K562 (cell line): ENCODE results near the gene HOXB1. TPM values are rescaled to one million over a fixed set of nuclear protein-coding genes. Genes with fewer than 3 reads are reported as not detected.

Source experiments
- ATAC-seq: fragments of 200-7000 bp; cut with Tn5 transposase; 3 replicates; pipeline ENCODE4 v1.9.1; 2020; ENCODE audit warnings: moderate library complexity
- BruUV-seq: library from RNA; stranded (reverse); fragments of 400-500 nt; replicated peaks from 2 replicates; lab custom pipeline; 2021; lab: Mats Ljungman, UMichigan
- CTCF ChIA-PET: fragments of 300-600 bp; formaldehyde crosslinking; extraction: SDS; loops from one replicate; lab custom pipeline; 2021; ENCODE audit warnings: low intra/inter-chr PET ratio; lab: Yijun Ruan, JAX
- POLR2A ChIA-PET: fragments of 300-600, 350-650 bp; sonication (Branson Sonifier 250); formaldehyde crosslinking; extraction: SDS; loops from one replicate; lab custom pipeline; 2021; ENCODE audit warnings: antibody characterized with exemption, inconsistent platforms; lab: Yijun Ruan, JAX
- DNase-seq, 4 experiments: peaks; one replicate each; pipeline versions ENCODE4 v3.0.0 to v3.0.0-alpha.2; 2011 to 2018; ENCODE audit warnings: low spot score in 3 of 4, mixed read lengths in 3 of 4; ENCODE audit errors: extremely low read depth in 1 of 4
- FAIRE-seq: peaks from 2 replicates; lab custom pipeline; 2011; peaks lifted over from hg19 to GRCh38; lab: Jason Lieb, UNC
- H2AFZ ChIP-seq: 2 replicates; pipeline ENCODE4 v1.6.0; 2011; ENCODE audit warnings: low read depth, low read length, control low read depth, inconsistent platforms
- H3K27ac ChIP-seq: fragments of 200-600 bp; 3 replicates; pipeline ENCODE4 v1.8.0; 2011; ENCODE audit warnings: low read depth, mild to moderate bottlenecking, control low read depth, inconsistent platforms, low read length, moderate library complexity, mixed read lengths; ENCODE audit errors: extremely low read depth
- H3K27me3 ChIP-seq, 2 experiments: fragments of 300-600 bp in 1 of 2; 2 replicates in 1 of 2; 3 replicates in 1 of 2; pipeline versions ENCODE4 v1.6.0 to v1.8.0; 2011; ENCODE audit warnings: inconsistent platforms in 2 of 2, low read length in 2 of 2, mild to moderate bottlenecking in 1 of 2, mixed read lengths in 1 of 2, moderate library complexity in 1 of 2; ENCODE audit not compliant: control insufficient read depth in 2 of 2, insufficient read depth in 2 of 2
- H3K36me3 ChIP-seq: fragments of 300-600 bp; 3 replicates; pipeline ENCODE4 v1.8.0; 2011; ENCODE audit warnings: mild to moderate bottlenecking, low read length, inconsistent platforms; ENCODE audit not compliant: control insufficient read depth, insufficient read depth
- H3K4me1 ChIP-seq, 2 experiments: fragments of 200-600 bp in 1 of 2; replicated peaks in 1 of 2; 2 replicates in 1 of 2; 3 replicates in 1 of 2; pipeline versions ENCODE4 v1.5.1 to v1.8.0; 2011; ENCODE audit warnings: inconsistent platforms in 2 of 2, low read length in 2 of 2, mild to moderate bottlenecking in 1 of 2, mixed read lengths in 1 of 2, moderate library complexity in 1 of 2; ENCODE audit not compliant: control insufficient read depth in 2 of 2, insufficient read depth in 2 of 2
- H3K4me2 ChIP-seq: 2 replicates; pipeline ENCODE4 v1.6.1; 2011; ENCODE audit warnings: low read length, control low read depth, inconsistent platforms, mixed read lengths; ENCODE audit not compliant: insufficient read depth
- H3K4me3 ChIP-seq: fragments of 200-600 bp; sonication (generic), shearing (Covaris generic); 2 replicates; pipeline ENCODE4 v1.5.1; 2016; ENCODE audit warnings: control low read depth, inconsistent platforms
- H3K79me2 ChIP-seq: fragments of 200-600 bp; 3 replicates; pipeline ENCODE4 v1.8.0; 2011; ENCODE audit warnings: low read length, inconsistent platforms; ENCODE audit not compliant: control insufficient read depth, insufficient read depth
- H3K9ac ChIP-seq, 2 experiments: 2 replicates each; pipeline versions ENCODE4 v1.6.0 to v1.6.1; 2011; ENCODE audit warnings: low read depth in 2 of 2, low read length in 2 of 2, control low read depth in 1 of 2, inconsistent platforms in 1 of 2, mild to moderate bottlenecking in 1 of 2, mixed read lengths in 1 of 2; ENCODE audit not compliant: insufficient read depth in 1 of 2
- H3K9me1 ChIP-seq: one replicate; pipeline ENCODE4 v1.6.0; 2011; ENCODE audit warnings: inconsistent platforms, mild to moderate bottlenecking, low read length, moderate library complexity; ENCODE audit not compliant: control insufficient read depth, insufficient read depth
- H3K9me3 ChIP-seq: replicated peaks from 2 replicates; pipeline ENCODE4 v1.5.1; 2011; ENCODE audit warnings: low read depth, low read length, inconsistent platforms; ENCODE audit not compliant: control insufficient read depth, insufficient read depth
- H4K20me1 ChIP-seq: replicated peaks from 2 replicates; pipeline ENCODE4 v1.6.1; 2011; ENCODE audit warnings: low read length, inconsistent platforms, mixed read lengths; ENCODE audit not compliant: control insufficient read depth, insufficient read depth
- ATF4 ChIP-seq: fragments of 450-650 bp; formaldehyde crosslinking; IDR thresholded peaks from 2 replicates; pipeline ENCODE4 v1.4.0; 2022; ENCODE audit warnings: mild to moderate bottlenecking, moderate library complexity
- GABPA ChIP-seq: fragments of 200-800 bp; sonication (Bioruptor generic); conservative IDR thresholded peaks from 2 replicates; pipeline ENCODE4 v1.6.1; 2016; ENCODE audit warnings: low read depth, missing genetic modification characterization, missing compliant biosample characterization
- WGBS: fragments of 100-300 bp; shearing (Covaris generic); methylation state at CpG from one replicate; pipeline ENCODE4 v1.1.6; 2016; ENCODE audit warnings: low coverage, mixed read lengths; ENCODE audit not compliant: insufficient coverage; ENCODE audit errors: missing lambda C conversion rate; 5-methylcytosine and 5-hydroxymethylcytosine counted together
- in situ Hi-C: fragments of 300-500 bp; cut with MboI; formaldehyde crosslinking; loops from 4 replicates; pipeline ENCODE4 v1.15.0; 2018; ENCODE audit warnings: inconsistent platforms, mixed read lengths
- intact Hi-C: fragments of 100-400 bp; cut with micrococcal nuclease; formaldehyde crosslinking; loops from 2 replicates; pipeline ENCODE4 v1.14.2; 2022
- polyA plus RNA-seq, 8 experiments: library from polyadenylated mRNA; depleted of rRNA in 4 of 8; stranded (reverse) in 5 of 8; unstranded in 3 of 8; fragments of >200 nt; fragmentation: Nextera tagmentation in 2 of 8; fragmentation: Illumina TruSeq in 1 of 8; extraction: Ambion mirVana in 2 of 8; extraction: Trizol in 1 of 8; gene quantifications; 2 replicates each; pipeline versions ENCODE4 v1.2.1 to v1.2.3, GENCODE V29; 2011 to 2014; ENCODE audit warnings: inconsistent platforms in 1 of 8, missing spikeins in 1 of 8
- total RNA-seq, 7 experiments: library from RNA; depleted of rRNA in 6 of 7; stranded (reverse); fragments of >200 nt in 6 of 7; fragmentation: Illumina TruSeq in 2 of 7; extraction: Trizol in 2 of 7; gene quantifications; 2 replicates each; pipeline versions ENCODE4 v1.2.1 to v1.2.3, GENCODE V29; 2011 to 2021; ENCODE audit warnings: low replicate concordance in 1 of 7

HOXB1 gene
- total and polyA plus RNA-seq, 9 of the 15 experiments (the other 6 are each of a cell fraction or from before 2014, with no cell fraction given) = 0.04 TPM; not detected in 8

GRCh38 chr17:48579471-48579759, 48.6 kb upstream of the HOXB1 start:
- peaks cover 38 to 51% of the 10 kb centered on the region in 2 experiments for H3K4me1 ChIP-seq
- peak overlapping the region; percentile 93 for H3K4me2 ChIP-seq
- no peaks in the 10 kb centered on the region for H3K9me1 ChIP-seq
- CTCF ChIA-PET = interaction anchor here (0.7 kb wide), 1 partner anchor 240 kb away, joined by 4 read pairs; no protein-coding TSS in a partner anchor
- 3% methylated on average over 6 of the region's 7 CpGs for WGBS
- H3K9me3 ChIP-seq = no peaks in the 10 kb centered on the region
- peak overlapping the region; percentile 61; the same call in 1 of the 2 replicates for H2AFZ ChIP-seq
- no peaks in the 10 kb centered on the region for H3K27me3 ChIP-seq
- peaks cover 97% of the 10 kb centered on the region for H3K79me2 ChIP-seq
- intact Hi-C loops = loop anchor here (1.0 kb wide), 1 partner anchor 32 kb away; no protein-coding TSS in a partner anchor
- no TSS peak for BruUV-seq
- H3K9ac ChIP-seq = peak overlapping the region; percentile 95 to 97; a peak in 3 of 4 replicates
- no peaks in the 10 kb centered on the region for H4K20me1 ChIP-seq
- DNase-seq = peak in 1 of 4 experiments; percentile 31
- ATAC-seq = no peak
- FAIRE-seq = no peak
- POLR2A ChIA-PET = interaction anchor here (0.7 to 1.0 kb wide), 7 partner anchors 9 to 275 kb away, joined by 3 to 5 read pairs (median 4); no protein-coding TSS in a partner anchor
- no peak for TF ChIP-seq ATF4 (CRISPR knock-in tag)
- peak; percentile 36 for TF ChIP-seq GABPA (tag)
- H3K36me3 ChIP-seq = peaks cover 21% of the 10 kb centered on the region; the same call in 2 of the 3 replicates
- peak overlapping the region; percentile 71 for H3K4me3 ChIP-seq
- H3K27ac ChIP-seq = peak overlapping the region; percentile 95
- in situ Hi-C loops = no loop called here
